T-cell (primary cell): ENCODE measurements around the gene PRKAR2B. TPM values are rescaled to one million over a fixed set of nuclear protein-coding genes. Genes with fewer than 3 reads are reported as not detected.

ENCODE experiments used
- ATAC-seq, 4 experiments: fragments of 200-7000 bp in 3 of 4; fragments of 150-1000 bp in 1 of 4; cut with Tn5 transposase; replicated peaks in 1 of 4; 1 replicate in 3 of 4; 2 replicates in 1 of 4; pipeline ENCODE4 v1.10.0; 2021; ENCODE audit warnings: moderate library complexity in 3 of 4, mild to moderate bottlenecking in 2 of 4, moderate number of reproducible peaks in 1 of 4
- CTCF ChIA-PET, 2 donors: fragments of 300-600 bp; sonication (Branson Sonifier 250); formaldehyde crosslinking; loops; one replicate each; lab custom pipeline; 2022; ENCODE audit warnings: antibody characterized with exemption in 2 of 2; lab: Charles Lee
- POLR2A ChIA-PET, 2 donors: fragments of 300-600 bp; sonication (Branson Sonifier 250); formaldehyde crosslinking; loops; one replicate each; lab custom pipeline; 2022; ENCODE audit warnings: antibody characterized with exemption in 2 of 2; lab: Charles Lee
- DNase-seq, 35 experiments: peaks; one replicate each; pipeline versions ENCODE4 v3.0.0 to v3.0.0-alpha.2; 2013 to 2023
- H3K27ac ChIP-seq: one replicate; pipeline ENCODE4 v1.5.1; 2013; ENCODE audit warnings: low read length
- H3K27me3 ChIP-seq, 2 experiments: replicated peaks in 1 of 2; 1 replicate in 1 of 2; 2 replicates in 1 of 2; pipeline versions ENCODE4 v1.6.1 to v1.7.0; 2013; ENCODE audit warnings: low read length in 1 of 2, mixed read lengths in 1 of 2; ENCODE audit not compliant: control insufficient read depth in 2 of 2, insufficient read depth in 2 of 2; ENCODE audit errors: extremely low read depth in 1 of 2
- H3K36me3 ChIP-seq, 2 donors: 1 replicate in 1 of 2; 2 replicates in 1 of 2; pipeline versions ENCODE4 v1.6.1 to v1.7.0; 2013; ENCODE audit warnings: low read length in 1 of 2; ENCODE audit not compliant: control insufficient read depth in 2 of 2, insufficient read depth in 1 of 2; ENCODE audit errors: extremely low read depth in 1 of 2
- H3K4me1 ChIP-seq, 2 experiments: 1 replicate in 1 of 2; 2 replicates in 1 of 2; pipeline versions ENCODE4 v1.6.1 to v1.7.0; 2013; ENCODE audit warnings: low read length in 2 of 2, mixed read lengths in 1 of 2; ENCODE audit not compliant: insufficient read depth in 2 of 2, control insufficient read depth in 1 of 2; ENCODE audit errors: extremely low read depth in 1 of 2
- H3K4me3 ChIP-seq, 2 donors: 1 replicate in 1 of 2; 2 replicates in 1 of 2; pipeline versions ENCODE4 v1.5.1 to v1.7.0; 2013; ENCODE audit warnings: mild to moderate bottlenecking in 2 of 2, low read length in 1 of 2, moderate library complexity in 1 of 2; ENCODE audit not compliant: control insufficient read depth in 1 of 2; ENCODE audit errors: extremely low read depth in 1 of 2
- H3K9me3 ChIP-seq: 2 replicates; pipeline ENCODE4 v1.7.0; 2013
- H3K27ac Mint-ChIP-seq, 2 donors: one replicate each; pipeline ENCODE4 v1.8.0; 2020 to 2021; ENCODE audit warnings: mild to moderate bottlenecking in 2 of 2, mixed read lengths in 2 of 2
- H3K27me3 Mint-ChIP-seq, 2 donors: one replicate each; pipeline ENCODE4 v1.8.0; 2021 to 2022; ENCODE audit warnings: mixed read lengths in 2 of 2
- H3K36me3 Mint-ChIP-seq: one replicate; pipeline ENCODE4 v1.8.0; 2021; ENCODE audit warnings: mixed read lengths
- H3K4me1 Mint-ChIP-seq, 3 donors: one replicate each; pipeline ENCODE4 v1.8.0; 2020 to 2022; ENCODE audit warnings: mixed read lengths in 3 of 3, mild to moderate bottlenecking in 1 of 3
- H3K4me3 Mint-ChIP-seq, 3 donors: one replicate each; pipeline ENCODE4 v1.8.0; 2020 to 2022; ENCODE audit warnings: mild to moderate bottlenecking in 3 of 3, mixed read lengths in 3 of 3, moderate library complexity in 3 of 3
- H3K9me3 Mint-ChIP-seq, 3 donors: one replicate each; pipeline ENCODE4 v1.8.0; 2020 to 2022; ENCODE audit warnings: mixed read lengths in 3 of 3
- WGBS: methylation state at CpG from one replicate; pipeline ENCODE4 v1.1.5; 2013; ENCODE audit warnings: missing lambda C conversion rate; ENCODE audit not compliant: insufficient coverage; 5-methylcytosine and 5-hydroxymethylcytosine counted together
- total RNA-seq, 35 experiments: library from RNA in 6 of 35; stranded (reverse) in 6 of 35; fragments of 120-200 nt in 1 of 35; gene quantifications; one replicate each; pipeline versions ENCODE4 v1.2.1 to v1.2.4 and lab custom pipeline; 2013 to 2026

Gene PRKAR2B
- total RNA-seq, 5 donors from 2014 or later (not counting 1 experiment from before 2014, with no cell fraction given), result 0.58 to 2.2 (median 1.0) TPM

GRCh38 chr7:107025449-107026103 lies 18.9 kb upstream of the PRKAR2B start:
- DNase-seq, result no peak
- POLR2A ChIA-PET, result interaction anchor here in 1 of 2 donors (0.6 kb wide), 1 partner anchor 28 kb away, joined by 4 read pairs; no protein-coding TSS in a partner anchor
- H3K27ac Mint-ChIP-seq, result no peak overlapping the region
- CTCF ChIA-PET, result no interaction called here
- no peaks in the 10 kb centered on the region for H3K4me1 ChIP-seq
- no peak for ATAC-seq
- no peaks in the 10 kb centered on the region for H3K27me3 Mint-ChIP-seq
- H3K9me3 Mint-ChIP-seq, result no peaks in the 10 kb centered on the region
- WGBS, result no CpG with 5 or more reads among the region's 2 CpGs
- H3K4me3 ChIP-seq, result no peak overlapping the region
- H3K36me3 Mint-ChIP-seq, result no peaks in the 10 kb centered on the region
- no peak overlapping the region for H3K27ac ChIP-seq
- H3K4me3 Mint-ChIP-seq, result no peak overlapping the region
- no peaks in the 10 kb centered on the region for H3K27me3 ChIP-seq
- no peaks in the 10 kb centered on the region for H3K4me1 Mint-ChIP-seq
- H3K36me3 ChIP-seq, result no peaks in the 10 kb centered on the region
- H3K9me3 ChIP-seq, result no peaks in the 10 kb centered on the region

GRCh38 chr7:107026166-107026565 lies 18.3 kb upstream of the PRKAR2B start:
- Histone ChIP-seq H3K4me3 (no peak overlapping the region), H3K9me3 (no peaks in the 10 kb centered on the region), H3K27ac (no peak overlapping the region), H3K4me1 (no peaks in the 10 kb centered on the region), H3K27me3 (no peaks in the 10 kb centered on the region), H3K36me3 (no peaks in the 10 kb centered on the region)
- no peaks in the 10 kb centered on the region for H3K9me3 Mint-ChIP-seq
- H3K27ac Mint-ChIP-seq, result no peak overlapping the region
- no peaks in the 10 kb centered on the region for H3K36me3 Mint-ChIP-seq
- POLR2A ChIA-PET, result interaction anchor here in 1 of 2 donors (0.6 kb wide), 1 partner anchor 27 kb away, joined by 4 read pairs; no protein-coding TSS in a partner anchor
- CTCF ChIA-PET, result no interaction called here
- H3K4me3 Mint-ChIP-seq, result no peak overlapping the region
- no peaks in the 10 kb centered on the region for H3K4me1 Mint-ChIP-seq
- H3K27me3 Mint-ChIP-seq, result no peaks in the 10 kb centered on the region
- ATAC-seq (no peak), DNase-seq (no peak)
- WGBS, result no CpG with 5 or more reads among the region's 5 CpGs

GRCh38 chr7:107027208-107027607 lies 17.3 kb upstream of the PRKAR2B start:
- Histone ChIP-seq H3K9me3 (no peaks in the 10 kb centered on the region), H3K4me3 (no peak overlapping the region), H3K4me1 (no peaks in the 10 kb centered on the region), H3K36me3 (no peaks in the 10 kb centered on the region), H3K27me3 (no peaks in the 10 kb centered on the region), H3K27ac (no peak overlapping the region)
- Mint-ChIP-seq H3K9me3 (no peaks in the 10 kb centered on the region), H3K4me1 (no peaks in the 10 kb centered on the region), H3K4me3 (no peak overlapping the region), H3K27me3 (no peaks in the 10 kb centered on the region), H3K36me3 (no peaks in the 10 kb centered on the region), H3K27ac (no peak overlapping the region)
- POLR2A ChIA-PET, result interaction anchor here in 1 of 2 donors (0.7 kb wide), 1 partner anchor 783 kb away, joined by 7 read pairs; no protein-coding TSS in a partner anchor
- ATAC-seq (no peak), DNase-seq (no peak)
- CTCF ChIA-PET, result interaction anchor here in 1 of 2 donors (0.7 kb wide), 1 partner anchor 30 kb away, joined by 4 read pairs; no protein-coding TSS in a partner anchor
- 90% methylated on average over 2 of the region's 2 CpGs for WGBS

GRCh38 chr7:107029061-107029763 lies 15.3 kb upstream of the PRKAR2B start:
- H3K27me3 Mint-ChIP-seq, result no peaks in the 10 kb centered on the region
- DNase-seq (no peak), ATAC-seq (no peak)
- H3K4me1 ChIP-seq, result no peaks in the 10 kb centered on the region
- H3K9me3 Mint-ChIP-seq, result no peaks in the 10 kb centered on the region
- no peak overlapping the region for H3K4me3 ChIP-seq
- no peaks in the 10 kb centered on the region for H3K36me3 Mint-ChIP-seq
- H3K36me3 ChIP-seq, result no peaks in the 10 kb centered on the region
- 67% methylated on average over 1 of the region's 5 CpGs for WGBS
- ChIA-PET CTCF (interaction anchor here in 1 of 2 donors (0.6 kb wide), 1 partner anchor 16 kb away, joined by 3 read pairs; the partner anchor contains the start of gene PRKAR2B), POLR2A (interaction anchor here in 1 of 2 donors (0.5 kb wide), 1 partner anchor 243 kb away, joined by 3 read pairs; no protein-coding TSS in a partner anchor)
- H3K27me3 ChIP-seq, result no peaks in the 10 kb centered on the region
- H3K9me3 ChIP-seq, result no peaks in the 10 kb centered on the region
- no peaks in the 10 kb centered on the region for H3K4me1 Mint-ChIP-seq
- H3K27ac ChIP-seq, result no peak overlapping the region
- no peak overlapping the region for H3K4me3 Mint-ChIP-seq
- no peak overlapping the region for H3K27ac Mint-ChIP-seq

- no CpG with 5 or more reads among the region's 4 CpGs for WGBS
- H3K9me3 ChIP-seq, result no peaks in the 10 kb centered on the region
- Mint-ChIP-seq H3K4me3 (no peak overlapping the region), H3K4me1 (no peaks in the 10 kb centered on the region), H3K36me3 (no peaks in the 10 kb centered on the region), H3K27ac (no peak overlapping the region), H3K27me3 (no peaks in the 10 kb centered on the region), H3K9me3 (no peaks in the 10 kb centered on the region)
- no peaks in the 10 kb centered on the region for H3K36me3 ChIP-seq
- no peak overlapping the region for H3K4me3 ChIP-seq
- ChIA-PET POLR2A (interaction anchor here in 1 of 2 donors (0.5 kb wide), 1 partner anchor 244 kb away, joined by 3 read pairs; no protein-coding TSS in a partner anchor), CTCF (no interaction called here)
- ATAC-seq (no peak), DNase-seq (no peak)
- no peaks in the 10 kb centered on the region for H3K27me3 ChIP-seq
- H3K27ac ChIP-seq, result no peak overlapping the region
- H3K4me1 ChIP-seq, result no peaks in the 10 kb centered on the region
Observed at GRCh38 chr7:107029764-107030286, 14.7 kb upstream of the PRKAR2B start.

GRCh38 chr7:107032050-107032449 lies 12.5 kb upstream of the PRKAR2B start:
- POLR2A ChIA-PET, result no interaction called here
- ATAC-seq, result no peak
- H3K9me3 Mint-ChIP-seq, result peaks cover 4 to 8% (median 8%) of the 10 kb centered on the region in 3 donors
- no peak for DNase-seq
- Histone ChIP-seq H3K4me3 (no peak overlapping the region), H3K27ac (no peak overlapping the region), H3K4me1 (no peaks in the 10 kb centered on the region), H3K36me3 (no peaks in the 10 kb centered on the region), H3K9me3 (no peaks in the 10 kb centered on the region), H3K27me3 (no peaks in the 10 kb centered on the region)
- H3K27ac Mint-ChIP-seq, result no peak overlapping the region
- H3K36me3 Mint-ChIP-seq, result no peaks in the 10 kb centered on the region
- H3K4me3 Mint-ChIP-seq, result no peak overlapping the region
- CTCF ChIA-PET, result interaction anchor here in 1 of 2 donors (0.5 kb wide), 1 partner anchor 125 kb away, joined by 3 read pairs; no protein-coding TSS in a partner anchor
- no peaks in the 10 kb centered on the region for H3K27me3 Mint-ChIP-seq
- no peaks in the 10 kb centered on the region for H3K4me1 Mint-ChIP-seq
- WGBS, result 82% methylated on average over 1 of the region's 2 CpGs
